Smooth muscle cell (in vitro differentiated cells): ENCODE measurements around the gene ACAA1. TPM values are rescaled to one million over a fixed set of nuclear protein-coding genes. Genes with fewer than 3 reads are reported as not detected.
A peak's percentile ranks its signal among the peaks of the same experiment; 100 is the strongest.

Source experiments
- DNase-seq: peaks from one replicate; lab custom pipeline; 2025; ENCODE audit not compliant: unreplicated experiment; lab: John Stamatoyannopoulos, UW
- H2AFZ ChIP-seq: fragments of 200-600 bp; sonication (generic); 2 replicates; pipeline ENCODE4 v1.6.0; 2016; ENCODE audit warnings: antibody characterized with exemption, low read depth, mild to moderate bottlenecking
- H3F3A ChIP-seq: fragments of 200-600 bp; sonication (generic); 2 replicates; pipeline ENCODE4 v1.6.0; 2017; ENCODE audit warnings: antibody characterized with exemption, low read depth
- H3K27ac ChIP-seq: fragments of 200-600 bp; sonication (generic); 2 replicates; pipeline ENCODE4 v1.5.1; 2016; ENCODE audit warnings: low read depth, mild to moderate bottlenecking
- H3K27me3 ChIP-seq: fragments of 200-600 bp; sonication (generic); 2 replicates; pipeline ENCODE4 v1.6.1; 2016; ENCODE audit warnings: low read depth, mild to moderate bottlenecking
- H3K36me3 ChIP-seq: fragments of 200-600 bp; sonication (generic); 2 replicates; pipeline ENCODE4 v1.5.1; 2016; ENCODE audit warnings: low read depth
- H3K4me1 ChIP-seq: fragments of 200-600 bp; sonication (generic); 2 replicates; pipeline ENCODE4 v1.5.1; 2016; ENCODE audit warnings: low read depth
- H3K4me2 ChIP-seq: fragments of 200-600 bp; sonication (generic); 2 replicates; pipeline ENCODE4 v1.6.0; 2016; ENCODE audit warnings: mild to moderate bottlenecking
- H3K4me3 ChIP-seq: fragments of 200-600 bp; sonication (generic); 2 replicates; pipeline ENCODE4 v1.5.1; 2016; ENCODE audit warnings: mild to moderate bottlenecking
- H3K79me2 ChIP-seq: fragments of 200-600 bp; sonication (generic); 2 replicates; pipeline ENCODE4 v1.6.0; 2016; ENCODE audit warnings: low read depth, mild to moderate bottlenecking
- H3K9ac ChIP-seq: fragments of 200-600 bp; sonication (generic); 2 replicates; pipeline ENCODE4 v1.6.0; 2016; ENCODE audit warnings: low read depth
- H3K9me3 ChIP-seq: fragments of 200-600 bp; sonication (generic); replicated peaks from 2 replicates; pipeline ENCODE4 v1.5.1; 2016; ENCODE audit warnings: low read depth
- H4K20me1 ChIP-seq: fragments of 200-600 bp; sonication (generic); 2 replicates; pipeline ENCODE4 v1.6.0; 2016; ENCODE audit warnings: low read depth
- WGBS: methylation state at CpG from one replicate; pipeline ENCODE4 v1.1.7; 2016; ENCODE audit warnings: low lambda C conversion rate; 5-methylcytosine and 5-hydroxymethylcytosine counted together
- polyA plus RNA-seq: library from polyadenylated mRNA; unstranded; fragments of >200 nt; fragmentation: Nextera tagmentation; extraction: Ambion mirVana; gene quantifications from 2 replicates; pipeline ENCODE4 v1.2.1, GENCODE V29; 2016
- total RNA-seq: library from RNA; depleted of rRNA; stranded (reverse); fragments of >200 nt; gene quantifications from 2 replicates; pipeline ENCODE4 v1.2.3, GENCODE V29; 2014
- TF ChIP-seq, protein P1 (sequence below): fragments of 200-600 bp; sonication (generic); IDR thresholded peaks from 2 replicates; pipeline ENCODE4 v1.5.1; 2017; ENCODE audit warnings: borderline replicate concordance, mild to moderate bottlenecking, antibody characterized with exemption; ENCODE audit not compliant: insufficient read depth, poor library complexity, severe bottlenecking

The ACAA1 gene, protein sequence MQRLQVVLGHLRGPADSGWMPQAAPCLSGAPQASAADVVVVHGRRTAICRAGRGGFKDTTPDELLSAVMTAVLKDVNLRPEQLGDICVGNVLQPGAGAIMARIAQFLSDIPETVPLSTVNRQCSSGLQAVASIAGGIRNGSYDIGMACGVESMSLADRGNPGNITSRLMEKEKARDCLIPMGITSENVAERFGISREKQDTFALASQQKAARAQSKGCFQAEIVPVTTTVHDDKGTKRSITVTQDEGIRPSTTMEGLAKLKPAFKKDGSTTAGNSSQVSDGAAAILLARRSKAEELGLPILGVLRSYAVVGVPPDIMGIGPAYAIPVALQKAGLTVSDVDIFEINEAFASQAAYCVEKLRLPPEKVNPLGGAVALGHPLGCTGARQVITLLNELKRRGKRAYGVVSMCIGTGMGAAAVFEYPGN
- total RNA-seq (15.4 and 22.7 TPM in 2 replicates), polyA plus RNA-seq (41.8 and 43.8 TPM in 2 replicates)

GRCh38 chr3:38136777-38137614 is at the start of gene ACAA1:
Gene ACAA1 (minus strand): TSS chr3:38137127. CDS start chr3:38137035, 92 bp downstream.
- H3K79me2 ChIP-seq = peaks cover 36% of the 10 kb centered on the region
- under 1% methylated on average over 55 of the region's 66 CpGs for WGBS
- H3K9ac ChIP-seq = peak within 1 kb of the TSS; percentile 65
- peaks cover 27% of the 10 kb centered on the region for H3K4me1 ChIP-seq
- peaks cover 4% of the 10 kb centered on the region for H3F3A ChIP-seq
- H3K27me3 ChIP-seq = no peaks in the 10 kb centered on the region
- peak within 1 kb of the TSS; percentile 86 for H3K27ac ChIP-seq
- TF ChIP-seq, protein P1, sequence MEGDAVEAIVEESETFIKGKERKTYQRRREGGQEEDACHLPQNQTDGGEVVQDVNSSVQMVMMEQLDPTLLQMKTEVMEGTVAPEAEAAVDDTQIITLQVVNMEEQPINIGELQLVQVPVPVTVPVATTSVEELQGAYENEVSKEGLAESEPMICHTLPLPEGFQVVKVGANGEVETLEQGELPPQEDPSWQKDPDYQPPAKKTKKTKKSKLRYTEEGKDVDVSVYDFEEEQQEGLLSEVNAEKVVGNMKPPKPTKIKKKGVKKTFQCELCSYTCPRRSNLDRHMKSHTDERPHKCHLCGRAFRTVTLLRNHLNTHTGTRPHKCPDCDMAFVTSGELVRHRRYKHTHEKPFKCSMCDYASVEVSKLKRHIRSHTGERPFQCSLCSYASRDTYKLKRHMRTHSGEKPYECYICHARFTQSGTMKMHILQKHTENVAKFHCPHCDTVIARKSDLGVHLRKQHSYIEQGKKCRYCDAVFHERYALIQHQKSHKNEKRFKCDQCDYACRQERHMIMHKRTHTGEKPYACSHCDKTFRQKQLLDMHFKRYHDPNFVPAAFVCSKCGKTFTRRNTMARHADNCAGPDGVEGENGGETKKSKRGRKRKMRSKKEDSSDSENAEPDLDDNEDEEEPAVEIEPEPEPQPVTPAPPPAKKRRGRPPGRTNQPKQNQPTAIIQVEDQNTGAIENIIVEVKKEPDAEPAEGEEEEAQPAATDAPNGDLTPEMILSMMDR = no peak
- H3K9me3 ChIP-seq = no peaks in the 10 kb centered on the region
- peak; percentile 92 for DNase-seq
- peaks cover 37% of the 10 kb centered on the region for H4K20me1 ChIP-seq
- H3K4me2 ChIP-seq = peak within 1 kb of the TSS; percentile 95
- H3K4me3 ChIP-seq = peak within 1 kb of the TSS; percentile 80
- no peaks in the 10 kb centered on the region for H3K36me3 ChIP-seq
- peak within 1 kb of the TSS; percentile 98 for H2AFZ ChIP-seq

GRCh38 chr3:38177181-38177580 is 40.3 kb upstream of the ACAA1 start:
- H3K4me3 ChIP-seq = no peak overlapping the region
- H3K36me3 ChIP-seq = no peaks in the 10 kb centered on the region
- peaks cover 93% of the 10 kb centered on the region for H3K79me2 ChIP-seq
- H2AFZ ChIP-seq = no peak overlapping the region
- no peak for DNase-seq
- peaks cover 99% of the 10 kb centered on the region for H4K20me1 ChIP-seq
- no peaks in the 10 kb centered on the region for H3K9me3 ChIP-seq
- H3K27ac ChIP-seq = no peak overlapping the region
- H3F3A ChIP-seq = peaks cover 20% of the 10 kb centered on the region
- H3K27me3 ChIP-seq = no peaks in the 10 kb centered on the region
- no peaks in the 10 kb centered on the region for H3K4me1 ChIP-seq
- no peak overlapping the region for H3K4me2 ChIP-seq
- TF ChIP-seq, protein P1 = no peak
- WGBS = 89% methylated on average over 2 of the region's 2 CpGs
- H3K9ac ChIP-seq = no peak overlapping the region

DNA sequence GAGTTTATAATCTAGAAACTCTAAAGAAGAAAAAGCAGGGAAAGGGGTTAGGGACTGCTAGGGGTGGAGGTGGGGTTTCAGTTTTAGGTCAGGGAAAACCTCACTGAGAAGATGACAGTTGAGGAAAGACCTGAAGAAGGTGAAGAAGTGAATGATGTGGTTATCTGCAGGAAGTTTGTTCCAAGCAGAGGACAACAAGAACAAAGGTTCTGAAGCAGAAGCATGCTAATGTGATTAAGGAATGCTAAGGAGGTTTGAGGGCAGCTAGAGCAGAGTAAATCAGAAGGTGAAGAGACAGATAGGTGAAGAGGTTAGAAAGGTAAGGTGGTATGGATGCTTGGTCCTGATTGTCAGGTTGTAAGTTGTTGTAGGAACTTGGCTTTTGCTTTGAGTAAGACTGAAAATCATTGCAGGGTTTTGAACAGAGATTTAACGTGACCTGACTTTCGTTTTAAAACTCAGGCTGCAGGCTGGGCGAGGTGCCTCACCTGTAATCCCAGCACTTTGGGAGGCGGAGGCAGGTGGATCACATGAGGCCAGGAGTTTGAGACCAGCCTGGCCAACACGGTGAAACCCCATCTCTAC is 37.0 kb upstream of the ACAA1 start:
- no peak for DNase-seq
- H3K36me3 ChIP-seq = no peaks in the 10 kb centered on the region
- H2AFZ ChIP-seq = no peak overlapping the region
- H3K9ac ChIP-seq = no peak overlapping the region
- H3K27ac ChIP-seq = peak overlapping the region; percentile 42
- H4K20me1 ChIP-seq = peaks cover 99% of the 10 kb centered on the region
- H3K4me2 ChIP-seq = no peak overlapping the region
- H3F3A ChIP-seq = peaks cover 20% of the 10 kb centered on the region
- no peaks in the 10 kb centered on the region for H3K27me3 ChIP-seq
- H3K9me3 ChIP-seq = no peaks in the 10 kb centered on the region
- H3K79me2 ChIP-seq = peaks cover 93% of the 10 kb centered on the region
- TF ChIP-seq, protein P1 = no peak
- H3K4me3 ChIP-seq = no peak overlapping the region
- peaks cover 3% of the 10 kb centered on the region for H3K4me1 ChIP-seq
- 92% methylated on average over 5 of the region's 5 CpGs for WGBS
